GM21367 (cell line): ENCODE data around the gene CALCB.
"Not testable (repeated sequence)": the region's sequence is repeated elsewhere in the genome, so short reads cannot be mapped to it uniquely, and the experiment has no call there.

Experiments used
- ATAC-seq: cut with Tn5 transposase; IDR thresholded peaks from one replicate; pipeline ENCODE4 v1.9.1; 2021; ENCODE audit not compliant: unreplicated experiment

Gene CALCB, protein sequence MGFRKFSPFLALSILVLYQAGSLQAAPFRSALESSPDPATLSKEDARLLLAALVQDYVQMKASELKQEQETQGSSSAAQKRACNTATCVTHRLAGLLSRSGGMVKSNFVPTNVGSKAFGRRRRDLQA

DNA sequence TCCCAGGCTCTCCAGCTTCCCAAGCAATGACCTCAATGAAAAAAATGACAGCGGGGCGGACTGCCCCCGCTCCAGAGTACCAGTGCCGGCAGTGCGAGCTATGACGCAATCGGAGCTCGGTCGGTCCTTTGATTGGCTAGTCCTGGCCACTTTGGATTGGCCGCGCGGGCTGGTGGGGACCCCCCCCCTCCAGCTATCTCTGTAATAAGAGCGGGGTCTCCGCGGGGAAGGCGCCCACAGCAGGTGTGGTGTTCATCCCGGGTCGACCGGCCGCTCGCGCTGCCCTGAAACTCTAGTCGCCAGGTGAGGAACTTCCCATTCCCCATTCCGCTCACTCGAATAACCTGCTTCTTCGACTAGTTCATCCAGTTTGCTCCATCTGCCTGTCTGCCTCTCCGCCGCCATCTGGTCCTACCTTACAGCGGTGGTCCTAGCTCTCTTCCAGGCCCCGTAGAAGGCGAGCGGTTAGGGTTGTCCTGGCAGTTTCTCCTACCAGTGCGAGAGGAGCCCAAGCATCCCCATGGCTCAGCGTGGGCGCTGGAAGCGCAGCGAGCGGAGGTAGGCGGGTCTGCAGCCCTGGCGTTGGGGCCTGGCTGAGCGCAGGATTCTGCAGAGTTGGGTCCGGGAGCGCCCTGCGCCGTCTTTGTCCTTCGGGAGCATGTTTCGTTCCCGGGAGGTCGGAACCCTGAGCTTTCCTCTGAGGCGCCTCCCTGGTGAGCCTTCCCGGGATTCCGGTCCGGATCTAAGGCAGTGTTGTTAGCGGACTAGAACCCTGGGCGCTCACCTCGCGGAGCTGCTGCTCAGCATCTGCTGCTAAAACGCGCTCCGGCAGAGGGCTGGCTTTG, at the start of gene CALCB:
Gene CALCB, plus strand, starts transcription at position 233 of the 845 bp plus-strand sequence. CDS start 1,126 bp downstream, outside the sequence.
- ATAC-seq: no peak

DNA sequence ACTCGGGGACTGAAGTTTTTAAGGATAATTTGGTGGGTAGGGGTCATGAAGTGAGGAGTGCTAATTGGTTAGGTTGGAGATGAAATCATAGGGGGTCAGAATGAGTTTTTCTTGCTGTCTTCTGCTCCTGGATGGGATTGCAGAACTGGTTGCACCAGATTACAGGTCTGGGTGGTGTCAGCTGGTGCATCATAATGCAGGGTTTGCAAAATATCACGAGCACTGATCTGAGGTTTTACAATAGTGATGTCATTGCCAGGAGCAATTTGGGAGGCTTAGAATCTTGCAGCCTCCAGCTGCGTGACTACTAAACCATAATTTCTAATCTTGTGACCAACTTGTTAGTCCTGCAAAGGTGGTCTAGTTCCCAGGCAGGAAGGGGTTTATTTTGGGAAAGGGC, 46.4 kb upstream of the CALCB start:
- ATAC-seq: no peak

DNA sequence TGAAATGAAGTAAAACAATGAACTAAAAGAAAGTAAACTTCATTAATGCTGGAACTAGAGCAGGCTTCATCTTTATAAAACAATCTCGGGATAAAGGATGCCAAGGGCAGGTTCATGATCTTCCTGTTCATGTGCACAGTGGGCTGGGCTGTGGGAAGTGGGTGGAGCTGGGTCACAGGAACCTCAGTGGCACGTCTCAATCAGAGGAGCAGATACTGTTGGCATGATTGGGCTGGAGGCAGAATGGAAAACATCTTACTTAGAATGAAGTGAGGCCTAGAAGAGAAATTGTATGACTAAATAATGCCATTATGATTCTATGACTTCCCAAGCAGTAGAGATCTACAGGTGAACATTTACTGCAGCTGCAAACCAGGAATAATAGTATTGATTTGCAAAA, 45.4 kb upstream of the CALCB start:
- no peak for ATAC-seq

DNA sequence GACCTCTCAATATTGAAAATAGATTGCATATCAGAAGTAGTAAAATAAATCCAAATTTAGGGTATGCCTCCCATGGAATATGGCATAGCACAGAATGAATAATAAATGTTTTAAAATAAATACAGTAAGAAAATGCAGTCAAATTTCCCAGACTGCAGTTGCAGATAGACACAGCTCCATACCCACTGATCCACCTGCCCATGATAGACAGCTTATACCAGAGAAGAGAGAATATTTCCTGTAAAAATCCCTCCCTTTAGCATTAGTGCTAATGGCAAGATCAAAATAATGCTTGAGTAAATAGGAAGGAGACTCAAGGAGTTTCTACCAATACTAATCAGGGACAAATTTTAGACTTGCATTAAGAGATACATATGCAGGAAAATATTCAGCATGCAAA, 45.0 kb upstream of the CALCB start:
- ATAC-seq: no peak

DNA sequence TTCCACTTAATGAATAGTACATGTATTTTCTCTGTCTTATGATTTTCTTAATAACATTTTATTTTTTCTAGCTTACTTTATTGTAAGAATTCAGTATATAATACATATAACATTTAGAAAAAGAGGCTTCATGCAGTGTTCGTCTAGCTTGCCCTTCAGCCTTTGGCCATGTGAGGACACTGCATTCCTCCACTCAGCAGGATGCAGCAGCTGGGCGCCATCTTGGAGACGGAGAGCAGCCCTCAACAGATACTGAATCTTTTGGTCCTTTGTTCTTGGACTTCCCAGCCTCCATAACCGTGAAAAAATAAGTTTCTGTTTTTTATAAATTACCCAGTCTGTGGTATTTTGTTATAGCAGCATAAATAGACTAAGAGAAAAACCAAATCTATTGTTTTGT, 41.4 kb upstream of the CALCB start:
- not testable (repeated sequence) for ATAC-seq

DNA sequence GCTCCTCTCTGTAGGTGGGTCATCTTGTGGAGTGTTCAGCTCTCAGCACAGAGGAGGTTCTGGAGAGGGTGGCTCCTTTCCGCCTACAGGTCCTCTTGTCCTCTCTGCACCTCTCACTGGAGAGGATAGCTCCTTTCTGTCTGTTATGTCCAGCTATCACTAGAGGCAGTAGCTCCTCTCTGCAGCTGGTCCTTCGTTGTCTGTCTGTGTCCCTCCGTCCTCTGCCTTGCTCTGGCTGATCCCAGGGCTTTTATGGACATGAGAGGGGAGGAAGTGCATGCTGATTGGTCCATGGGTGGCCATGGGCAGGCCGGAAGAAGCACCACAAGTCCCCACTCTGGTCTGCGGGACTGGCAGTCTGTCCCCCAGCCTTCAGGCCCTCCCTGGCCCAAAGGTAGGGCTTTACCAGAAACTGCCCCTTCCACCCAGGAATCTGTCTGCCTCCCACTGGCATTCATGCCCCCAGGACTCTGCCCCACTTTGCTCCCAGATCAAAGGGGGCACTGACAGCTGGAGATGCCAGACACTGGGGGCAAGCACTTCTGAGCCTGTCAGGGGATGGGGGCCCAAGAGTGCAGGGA, 38.6 kb upstream of the CALCB start:
- ATAC-seq: no peak

DNA sequence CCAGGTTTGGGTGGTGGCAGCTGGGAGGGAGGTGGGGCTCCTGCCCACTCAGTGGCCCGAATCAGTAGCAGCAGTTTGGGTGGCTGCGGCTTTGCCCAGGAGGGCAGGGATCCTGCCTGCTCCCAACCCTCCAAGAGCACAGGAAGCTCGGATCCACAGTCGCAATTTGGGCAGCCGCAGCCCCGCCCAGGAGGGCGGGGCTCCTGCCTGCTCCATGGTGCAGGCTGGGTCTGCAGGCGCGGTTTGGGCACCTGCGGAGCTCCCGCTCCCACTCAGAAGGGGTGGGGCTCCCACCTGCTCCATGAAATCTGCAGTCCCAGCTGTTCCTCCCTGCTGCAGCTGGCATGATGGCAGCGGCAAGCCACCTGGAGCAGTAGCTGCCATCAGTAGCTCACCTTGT, 38.1 kb upstream of the CALCB start:
- ATAC-seq: no peak

DNA sequence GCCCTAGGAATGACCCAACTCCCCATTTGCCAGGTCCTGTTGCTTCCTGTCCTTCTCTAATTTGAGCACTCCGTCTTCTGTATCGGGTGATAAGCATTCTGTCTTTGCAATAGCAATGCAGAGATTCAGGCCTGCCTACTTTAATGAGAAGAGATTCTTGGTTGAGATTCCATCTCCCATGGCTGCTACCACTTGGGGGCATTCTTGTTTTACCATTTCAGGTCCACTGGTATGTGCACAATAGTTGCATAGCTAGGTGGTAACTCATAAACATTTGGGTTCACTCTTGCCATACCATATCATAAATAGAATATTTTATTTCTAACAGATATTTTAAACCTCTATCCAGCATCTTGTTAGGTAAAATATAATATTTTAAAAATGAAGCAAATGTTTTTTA, 34.4 kb upstream of the CALCB start:
- no peak for ATAC-seq

DNA sequence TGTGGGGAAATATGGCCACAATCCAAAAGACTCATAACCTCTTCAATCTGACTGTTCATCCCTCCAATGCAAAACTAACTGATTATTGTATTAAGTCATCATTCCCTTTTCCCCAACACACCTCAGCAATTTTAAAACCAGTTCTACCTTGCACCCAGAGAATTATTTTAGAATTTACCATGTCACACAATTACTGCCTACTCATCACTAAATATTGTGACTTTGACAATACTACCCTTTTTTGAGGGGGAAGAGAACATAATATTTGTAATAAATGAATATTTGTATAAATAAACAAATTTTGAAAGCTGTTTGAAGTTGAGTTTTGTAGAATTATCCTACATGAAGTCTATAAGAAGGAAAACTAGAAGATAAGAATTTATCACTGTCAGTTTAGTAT, 28.2 kb upstream of the CALCB start:
- ATAC-seq: no peak

DNA sequence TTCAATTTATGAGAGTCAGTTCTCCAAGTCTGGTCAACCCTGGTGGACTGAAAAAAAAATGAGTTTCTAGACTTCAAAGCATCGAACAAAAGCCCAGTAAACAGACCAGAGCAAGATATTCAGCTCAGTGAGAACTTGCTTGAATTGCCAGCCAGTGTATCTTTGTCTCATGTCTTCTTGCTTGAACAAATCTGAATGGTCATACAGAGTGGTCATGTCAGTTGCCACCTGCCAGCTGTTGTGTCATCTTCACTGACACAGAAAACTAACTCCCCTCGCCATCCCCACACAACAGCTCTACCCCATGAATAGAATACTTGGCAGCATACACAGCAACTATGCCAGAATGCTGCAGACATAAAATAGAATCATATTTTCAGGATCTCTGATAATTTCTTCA, 27.5 kb upstream of the CALCB start:
- ATAC-seq: no peak

DNA sequence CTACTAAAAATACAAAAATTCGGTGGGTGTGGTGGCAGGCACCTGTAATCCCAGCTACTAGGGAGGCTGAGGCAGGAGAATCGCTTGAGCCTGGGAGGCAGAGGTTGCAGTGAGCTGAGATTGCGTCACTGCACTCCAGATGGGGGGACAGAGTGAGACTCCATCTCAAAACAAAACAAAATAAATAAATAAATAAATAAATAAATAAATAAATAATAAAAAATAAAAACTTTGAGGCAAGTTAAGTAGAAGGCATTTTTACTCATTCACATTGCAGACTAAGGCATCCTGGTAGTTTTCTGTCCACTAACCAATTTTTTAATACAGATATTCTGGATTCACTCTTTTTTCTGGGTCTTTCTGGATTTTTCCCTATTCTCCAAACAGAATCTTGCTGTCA, 26.7 kb upstream of the CALCB start:
- not testable (repeated sequence) for ATAC-seq

DNA sequence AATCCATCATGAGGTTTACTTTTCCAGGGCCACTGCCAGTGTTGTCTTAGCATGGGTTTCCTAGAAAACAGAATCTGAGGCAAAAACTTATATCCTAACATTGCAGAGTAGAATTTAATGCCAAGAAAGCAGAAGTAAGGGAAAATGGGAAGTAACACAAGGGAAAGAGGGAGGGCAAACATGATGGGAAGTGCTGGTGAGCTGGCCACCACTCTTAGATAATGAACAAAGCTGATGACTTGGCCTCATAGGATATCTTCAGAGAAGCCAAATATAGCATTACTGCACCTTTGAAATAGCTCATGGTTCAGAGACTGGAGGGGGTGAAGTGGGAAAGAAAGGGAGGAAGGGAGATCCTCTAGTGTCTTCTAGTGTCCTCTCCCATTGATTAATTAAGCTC, 24.8 kb upstream of the CALCB start:
- no peak for ATAC-seq

DNA sequence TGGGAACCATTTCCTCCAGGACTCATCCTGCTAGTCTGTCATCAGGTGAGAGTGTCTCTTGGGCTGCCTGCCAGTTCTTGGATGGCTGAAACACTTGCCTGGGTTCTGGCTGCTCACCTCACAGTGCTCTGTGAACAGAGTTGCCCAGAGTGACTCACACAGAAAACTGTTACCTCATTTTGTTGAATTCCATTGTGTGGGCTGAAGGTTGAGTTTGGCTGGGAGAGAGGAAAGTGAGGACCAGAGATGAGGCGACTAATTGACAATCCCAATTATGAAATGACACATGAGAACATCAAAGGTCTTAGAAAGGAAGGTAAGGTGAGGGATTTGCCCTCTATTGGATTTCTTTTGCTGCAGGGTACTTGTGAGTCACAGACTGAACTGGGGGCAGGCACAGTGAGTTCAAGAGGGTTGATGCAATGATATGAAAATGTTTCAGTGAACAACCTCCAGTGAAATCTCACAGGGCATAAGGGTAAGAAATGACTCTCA, 20.2 kb upstream of the CALCB start:
- no peak for ATAC-seq

DNA sequence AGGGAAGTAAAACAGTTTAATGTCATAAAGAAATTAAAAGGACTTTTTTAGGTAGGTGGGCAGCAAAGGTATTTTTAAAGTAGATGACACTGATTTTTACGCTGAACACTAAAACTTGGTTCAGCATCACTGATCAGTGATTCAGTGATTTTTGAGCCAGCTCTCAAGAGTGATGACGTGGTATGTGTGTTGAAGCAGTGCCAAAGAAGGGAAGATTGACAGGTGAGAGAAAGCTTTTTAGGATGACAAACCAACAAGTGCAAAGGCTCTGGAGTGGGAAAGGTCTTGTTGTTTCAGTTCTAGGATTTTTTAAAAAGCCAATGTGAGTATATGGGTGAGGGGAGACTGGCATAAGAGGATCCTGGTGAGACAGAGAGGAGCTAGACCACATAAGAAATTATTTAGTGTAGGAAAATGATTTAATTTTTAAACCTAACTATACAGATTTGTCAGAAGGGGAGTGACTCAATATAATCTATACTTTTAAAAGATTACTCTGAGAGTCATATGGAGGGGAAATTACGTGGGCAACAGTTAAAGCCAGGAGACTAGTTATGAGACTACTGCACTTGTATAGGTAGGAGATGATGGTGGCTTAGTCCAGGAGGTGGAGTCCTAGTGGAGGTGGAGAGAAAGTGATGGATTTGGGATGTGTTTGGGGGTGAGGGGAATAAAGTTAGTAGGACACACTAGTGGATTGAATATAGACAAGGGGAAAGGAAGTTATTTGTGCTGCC, 17.6 kb upstream of the CALCB start:
- no peak for ATAC-seq

DNA sequence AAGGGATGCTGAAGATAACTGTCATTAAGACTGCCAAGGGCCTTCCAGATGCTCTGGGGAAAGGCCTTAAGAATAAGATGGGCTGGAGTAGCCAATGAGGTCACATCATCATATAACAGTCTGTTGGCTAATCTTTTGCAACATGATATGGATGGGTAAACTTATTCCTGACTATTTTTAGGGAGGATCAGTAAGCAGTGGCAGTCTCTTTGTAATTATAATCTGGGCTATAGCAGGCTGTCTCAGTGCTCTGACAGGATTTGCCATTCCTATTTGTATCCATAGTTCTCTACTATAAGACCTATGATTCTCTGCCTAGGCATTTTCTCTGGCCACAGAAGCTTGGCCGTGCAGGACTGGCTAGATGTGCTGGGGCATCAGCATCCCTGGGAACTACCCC, 16.1 kb upstream of the CALCB start:
- no peak for ATAC-seq

DNA sequence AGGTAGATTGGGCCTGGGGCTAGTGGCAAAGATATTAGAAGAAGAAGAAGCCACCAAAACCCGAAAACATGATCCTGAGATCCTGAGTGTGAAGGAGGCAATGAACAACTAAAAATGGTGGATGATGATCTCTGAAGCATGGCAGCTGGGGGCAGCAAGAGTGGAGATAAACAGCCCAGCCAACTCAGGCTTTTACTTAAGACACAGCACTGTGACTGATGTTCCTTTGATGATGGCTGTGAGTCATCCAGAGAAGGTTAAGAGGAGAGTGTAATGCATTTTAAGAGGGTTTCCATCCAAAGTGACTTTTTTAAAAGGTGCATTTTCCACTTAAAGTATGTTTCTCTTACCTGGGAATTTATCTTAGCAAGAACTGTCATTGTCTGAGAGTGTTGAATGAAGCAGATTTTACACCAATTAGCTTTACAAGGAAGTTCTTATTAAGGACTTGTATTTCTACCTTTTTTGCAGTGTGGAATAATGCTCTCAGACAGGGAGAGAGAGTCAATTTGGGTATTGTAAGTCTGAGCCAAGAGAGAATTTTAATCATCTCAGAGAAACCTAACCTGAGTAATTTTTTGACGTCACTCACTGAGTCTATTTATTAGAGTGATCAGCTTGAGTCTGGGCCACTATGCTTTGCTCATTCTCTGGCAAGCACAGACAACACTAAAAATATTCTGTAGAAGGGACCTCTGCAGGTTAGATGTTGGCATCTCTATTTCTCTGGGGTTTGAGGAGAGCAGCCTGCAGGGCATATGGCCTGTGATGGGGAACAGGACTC, 14.1 kb upstream of the CALCB start:
- ATAC-seq: no peak

DNA sequence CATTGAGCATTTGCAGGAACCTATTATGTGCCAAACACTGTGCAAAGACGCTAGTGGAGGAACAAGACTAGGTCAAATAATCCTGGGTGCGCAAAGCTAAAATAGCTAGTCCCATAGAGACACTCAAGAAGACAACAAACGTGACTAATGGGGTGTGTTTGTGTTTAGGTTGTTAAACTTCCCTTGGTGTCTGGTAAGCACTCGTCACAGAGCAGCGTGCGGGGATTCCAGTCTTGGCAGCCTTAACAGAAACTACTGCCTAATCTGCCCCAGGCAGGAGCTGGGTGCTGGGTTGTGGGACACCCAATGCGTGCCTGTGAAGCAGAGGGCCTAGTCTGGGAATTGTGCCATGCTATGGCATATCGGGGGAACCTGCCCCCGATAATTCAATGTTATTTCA, 10.8 kb upstream of the CALCB start:
- ATAC-seq: no peak

DNA sequence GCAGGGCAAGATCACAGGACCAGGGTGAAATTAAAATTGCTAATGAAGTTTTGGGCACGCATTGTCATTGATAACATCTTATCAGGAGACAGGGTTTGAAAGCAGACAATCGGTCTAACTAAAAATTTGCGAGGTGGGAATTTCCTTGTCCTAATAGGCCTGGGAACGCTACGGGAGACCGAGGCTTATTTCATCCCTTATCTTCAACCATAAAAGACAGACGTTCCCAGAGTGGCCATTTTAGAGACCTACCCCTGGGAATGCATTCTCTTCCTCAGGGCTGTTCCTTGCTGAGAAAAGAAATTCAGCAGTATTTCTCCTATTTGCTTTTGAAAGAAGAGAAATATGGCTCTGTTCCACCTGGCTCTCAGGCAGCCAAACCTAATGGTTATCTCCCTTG, 3.6 kb upstream of the CALCB start:
- not testable (repeated sequence) for ATAC-seq

DNA sequence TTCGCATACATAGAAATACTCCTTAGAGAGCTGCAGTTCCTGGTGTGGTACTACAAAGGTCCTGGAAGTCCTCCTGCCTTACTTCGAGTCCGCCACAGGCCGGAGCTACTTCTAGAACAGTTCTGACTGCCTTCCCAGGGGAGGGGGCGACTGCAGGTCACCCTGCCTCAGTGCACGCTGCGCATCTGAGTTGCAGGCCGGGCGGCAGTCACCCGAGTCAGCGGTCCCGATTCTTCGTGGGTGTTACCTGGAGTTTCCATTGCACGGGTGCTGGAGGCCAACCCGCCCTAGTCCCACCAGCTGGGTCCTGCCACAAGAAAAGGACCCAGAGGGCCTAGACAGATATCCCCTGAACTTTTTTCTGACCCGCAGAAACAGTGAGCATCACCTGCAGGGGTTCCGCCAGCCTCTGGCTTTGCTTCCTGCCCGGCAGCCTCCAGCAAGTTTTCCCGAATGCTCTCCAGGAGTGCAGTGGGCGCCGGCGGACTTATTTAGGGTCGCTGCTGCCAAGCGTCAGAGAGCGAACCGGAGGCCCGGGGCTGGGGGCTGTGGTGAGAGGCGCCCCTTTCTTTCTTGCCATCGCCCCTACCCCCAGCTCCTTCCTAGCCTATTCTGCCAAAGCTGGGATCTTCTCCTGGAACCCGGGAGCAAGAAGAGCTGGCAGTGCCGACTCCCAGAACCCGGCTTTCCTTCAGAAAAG, 1.7 kb upstream of the CALCB start:
- no peak for ATAC-seq

DNA sequence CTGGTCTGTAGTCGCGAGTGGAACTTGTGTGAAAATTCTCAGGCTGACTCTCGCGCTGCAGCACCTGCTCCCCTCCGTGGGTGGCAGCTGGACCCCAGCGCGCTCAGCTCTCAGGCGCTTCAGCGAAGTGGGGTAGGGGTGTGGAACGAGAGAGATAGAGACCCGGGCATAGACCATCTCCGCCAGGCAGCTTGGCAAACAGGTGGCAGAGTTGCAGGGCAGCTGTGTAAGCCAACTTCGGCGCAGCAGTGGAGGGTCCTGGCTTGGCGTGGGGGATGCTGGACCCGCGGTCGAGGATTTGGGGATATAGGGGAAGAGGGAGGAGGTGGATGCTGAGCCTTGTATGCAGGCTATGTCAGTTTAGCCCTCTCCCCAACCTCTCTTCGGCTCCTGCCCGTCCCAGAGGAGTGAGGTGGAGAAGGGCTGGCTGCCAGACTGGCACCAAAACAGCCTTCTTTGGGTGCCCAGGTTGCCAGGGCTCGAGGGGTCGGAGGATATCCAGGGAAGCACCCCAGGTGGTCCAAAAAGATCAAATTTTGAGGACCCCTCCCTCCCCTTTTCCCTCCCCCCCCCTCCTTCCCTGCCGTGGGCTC, 746 bp upstream of the CALCB start:
- ATAC-seq: no peak
